HL-60 (cell line): ENCODE measurements around the gene DDR2.
"Not testable (repeated sequence)": the region's sequence is repeated elsewhere in the genome, so short reads cannot be mapped to it uniquely, and the experiment has no call there.

Experiments used
- DNase-seq, 2 experiments: peaks; one replicate each; pipeline ENCODE4 v3.0.0-alpha.2; 2010 to 2020; ENCODE audit warnings: low read depth in 1 of 2, low spot score in 1 of 2
- H3K27ac ChIP-seq: fragments of 250-450 bp; sonication (Bioruptor Pico); replicated peaks from 2 replicates; pipeline ENCODE4 v1.5.1; 2020; ENCODE audit warnings: mild to moderate bottlenecking, moderate library complexity
- H3K27me3 ChIP-seq: fragments of 250-450 bp; sonication (Bioruptor Pico); 2 replicates; pipeline ENCODE4 v1.5.1; 2021; ENCODE audit warnings: mild to moderate bottlenecking, moderate library complexity; ENCODE audit not compliant: insufficient read depth, poor library complexity, severe bottlenecking
- H3K4me3 ChIP-seq: replicated peaks from 2 replicates; pipeline ENCODE4 v1.5.1; 2011; ENCODE audit warnings: mild to moderate bottlenecking, control low read depth, low read length; ENCODE audit not compliant: insufficient read depth
- GABPA ChIP-seq: IDR thresholded peaks from 2 replicates; pipeline ENCODE4 v1.6.1; 2012; ENCODE audit warnings: low read depth
- POLR2AphosphoS5 ChIP-seq: IDR thresholded peaks from 2 replicates; pipeline ENCODE4 v1.6.1; 2012; ENCODE audit warnings: low read depth
- SPI1 ChIP-seq: IDR thresholded peaks from 2 replicates; pipeline ENCODE4 v1.6.1; 2012; ENCODE audit warnings: low read depth, mild to moderate bottlenecking, borderline replicate concordance
- TF ChIP-seq, protein P1 (sequence below): IDR thresholded peaks from one replicate; pipeline ENCODE4 v1.5.1; 2011; ENCODE audit warnings: low read length, control low read depth, inconsistent platforms; ENCODE audit not compliant: insufficient read depth
- TF ChIP-seq, protein P2 (sequence below): IDR thresholded peaks from 2 replicates; pipeline ENCODE4 v1.6.1; 2012; ENCODE audit warnings: low read depth; ENCODE audit not compliant: insufficient replicate concordance

The DDR2 gene

DNA sequence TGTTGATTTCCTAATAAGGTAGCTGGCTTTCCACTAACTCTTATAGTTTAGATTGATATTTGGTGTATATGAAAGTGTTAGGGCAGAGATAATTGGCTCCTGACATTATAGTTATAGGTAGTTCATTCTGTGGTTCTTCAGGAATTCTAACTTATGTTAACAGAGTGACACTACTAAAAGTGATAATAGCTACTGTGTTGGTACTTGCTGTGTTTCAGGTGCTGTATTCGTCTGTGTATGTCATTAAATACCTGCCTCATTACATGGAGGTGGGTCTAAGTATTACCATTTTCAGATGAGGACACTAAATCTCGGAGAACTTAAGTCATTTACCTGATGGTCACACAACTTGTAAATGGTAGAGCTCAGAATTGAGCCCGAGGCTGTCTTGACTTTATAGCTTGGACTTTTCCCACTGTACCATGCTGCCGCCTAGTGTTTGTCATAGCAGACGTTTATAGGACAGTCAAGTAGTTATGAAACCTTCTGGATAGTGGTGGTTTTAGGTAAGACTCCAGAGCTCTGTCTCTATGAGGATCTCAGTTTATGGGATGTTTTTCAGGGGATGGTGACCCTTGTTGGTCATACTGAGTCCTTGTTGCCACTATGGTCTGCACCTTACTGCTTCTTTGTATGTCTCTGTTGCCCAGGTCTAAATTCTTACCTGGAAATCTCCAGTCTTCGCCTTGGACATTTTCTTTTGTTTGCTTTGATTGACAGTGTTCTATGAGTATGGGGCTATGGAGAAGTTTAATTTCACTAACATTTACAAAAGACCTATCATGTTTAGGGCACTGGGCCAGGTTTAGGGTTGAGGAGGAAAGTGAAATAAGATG lies 167.9 kb downstream of the DDR2 start:
- not testable (repeated sequence) for H3K4me3 ChIP-seq, H3K27ac ChIP-seq, H3K27me3 ChIP-seq
- TF ChIP-seq, protein P1, sequence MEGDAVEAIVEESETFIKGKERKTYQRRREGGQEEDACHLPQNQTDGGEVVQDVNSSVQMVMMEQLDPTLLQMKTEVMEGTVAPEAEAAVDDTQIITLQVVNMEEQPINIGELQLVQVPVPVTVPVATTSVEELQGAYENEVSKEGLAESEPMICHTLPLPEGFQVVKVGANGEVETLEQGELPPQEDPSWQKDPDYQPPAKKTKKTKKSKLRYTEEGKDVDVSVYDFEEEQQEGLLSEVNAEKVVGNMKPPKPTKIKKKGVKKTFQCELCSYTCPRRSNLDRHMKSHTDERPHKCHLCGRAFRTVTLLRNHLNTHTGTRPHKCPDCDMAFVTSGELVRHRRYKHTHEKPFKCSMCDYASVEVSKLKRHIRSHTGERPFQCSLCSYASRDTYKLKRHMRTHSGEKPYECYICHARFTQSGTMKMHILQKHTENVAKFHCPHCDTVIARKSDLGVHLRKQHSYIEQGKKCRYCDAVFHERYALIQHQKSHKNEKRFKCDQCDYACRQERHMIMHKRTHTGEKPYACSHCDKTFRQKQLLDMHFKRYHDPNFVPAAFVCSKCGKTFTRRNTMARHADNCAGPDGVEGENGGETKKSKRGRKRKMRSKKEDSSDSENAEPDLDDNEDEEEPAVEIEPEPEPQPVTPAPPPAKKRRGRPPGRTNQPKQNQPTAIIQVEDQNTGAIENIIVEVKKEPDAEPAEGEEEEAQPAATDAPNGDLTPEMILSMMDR: peak; percentile 45
- peak; percentile 11 to 28 for DNase-seq

GRCh38 chr1:162807503-162807902 lies 175.2 kb downstream of the DDR2 start:
- H3K4me3 ChIP-seq, H3K27me3 ChIP-seq, DNase-seq, H3K27ac ChIP-seq: not testable (repeated sequence)

- H3K27ac ChIP-seq, DNase-seq, H3K4me3 ChIP-seq, H3K27me3 ChIP-seq: not testable (repeated sequence)
Observed at GRCh38 chr1:162812357-162812756, 180.1 kb downstream of the DDR2 start.

DNA sequence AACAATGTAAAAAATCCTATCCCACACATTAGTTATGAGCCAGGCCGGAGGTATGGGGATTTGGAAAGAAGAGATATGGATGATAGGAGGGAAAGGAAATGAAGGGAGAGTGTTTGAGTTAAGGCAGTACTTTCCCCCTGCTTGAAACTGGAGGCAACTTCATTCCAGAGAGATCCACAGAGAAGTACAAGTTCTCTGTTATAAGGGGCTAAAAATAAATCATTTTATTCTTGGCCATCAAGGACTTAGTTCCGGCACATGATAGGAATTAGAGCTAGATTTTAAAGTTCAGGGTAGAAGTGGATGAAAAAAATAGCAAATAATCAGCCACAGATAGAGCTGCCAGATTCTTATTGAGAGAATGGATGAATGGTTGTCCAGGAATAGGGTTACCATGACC lies 185.9 kb downstream of the DDR2 start:
- peaks cover 11% of the 10 kb centered on the region for H3K27me3 ChIP-seq
- H3K4me3 ChIP-seq, DNase-seq, H3K27ac ChIP-seq: not testable (repeated sequence)

- peaks cover 12% of the 10 kb centered on the region for H3K27me3 ChIP-seq
- DNase-seq, H3K27ac ChIP-seq, H3K4me3 ChIP-seq: not testable (repeated sequence)
Observed at GRCh38 chr1:162818666-162819065, 186.4 kb downstream of the DDR2 start.

- H3K4me3 ChIP-seq: no peak overlapping the region
- H3K27ac ChIP-seq: no peak overlapping the region
- peaks cover 14% of the 10 kb centered on the region for H3K27me3 ChIP-seq
- TF ChIP-seq, protein P2, sequence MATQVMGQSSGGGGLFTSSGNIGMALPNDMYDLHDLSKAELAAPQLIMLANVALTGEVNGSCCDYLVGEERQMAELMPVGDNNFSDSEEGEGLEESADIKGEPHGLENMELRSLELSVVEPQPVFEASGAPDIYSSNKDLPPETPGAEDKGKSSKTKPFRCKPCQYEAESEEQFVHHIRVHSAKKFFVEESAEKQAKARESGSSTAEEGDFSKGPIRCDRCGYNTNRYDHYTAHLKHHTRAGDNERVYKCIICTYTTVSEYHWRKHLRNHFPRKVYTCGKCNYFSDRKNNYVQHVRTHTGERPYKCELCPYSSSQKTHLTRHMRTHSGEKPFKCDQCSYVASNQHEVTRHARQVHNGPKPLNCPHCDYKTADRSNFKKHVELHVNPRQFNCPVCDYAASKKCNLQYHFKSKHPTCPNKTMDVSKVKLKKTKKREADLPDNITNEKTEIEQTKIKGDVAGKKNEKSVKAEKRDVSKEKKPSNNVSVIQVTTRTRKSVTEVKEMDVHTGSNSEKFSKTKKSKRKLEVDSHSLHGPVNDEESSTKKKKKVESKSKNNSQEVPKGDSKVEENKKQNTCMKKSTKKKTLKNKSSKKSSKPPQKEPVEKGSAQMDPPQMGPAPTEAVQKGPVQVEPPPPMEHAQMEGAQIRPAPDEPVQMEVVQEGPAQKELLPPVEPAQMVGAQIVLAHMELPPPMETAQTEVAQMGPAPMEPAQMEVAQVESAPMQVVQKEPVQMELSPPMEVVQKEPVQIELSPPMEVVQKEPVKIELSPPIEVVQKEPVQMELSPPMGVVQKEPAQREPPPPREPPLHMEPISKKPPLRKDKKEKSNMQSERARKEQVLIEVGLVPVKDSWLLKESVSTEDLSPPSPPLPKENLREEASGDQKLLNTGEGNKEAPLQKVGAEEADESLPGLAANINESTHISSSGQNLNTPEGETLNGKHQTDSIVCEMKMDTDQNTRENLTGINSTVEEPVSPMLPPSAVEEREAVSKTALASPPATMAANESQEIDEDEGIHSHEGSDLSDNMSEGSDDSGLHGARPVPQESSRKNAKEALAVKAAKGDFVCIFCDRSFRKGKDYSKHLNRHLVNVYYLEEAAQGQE: no peak
- TF ChIP-seq, protein P1: no peak
- TF ChIP-seq POLR2AphosphoS5: no peak
- TF ChIP-seq GABPA: no peak
- no peak for TF ChIP-seq SPI1
- no peak for DNase-seq
Observed at GRCh38 chr1:162822391-162823200, 190.3 kb downstream of the DDR2 start.
